22Rv1 (cell line): Measurements from ENCODE around the gene PARD3B.

Experiments used
- CTCF ChIP-seq: fragments of 450-650 bp; IDR thresholded peaks from 2 replicates; pipeline ENCODE4 v1.5.1; 2017; ENCODE audit warnings: mild to moderate bottlenecking
- ZFX ChIP-seq: fragments of 450-650 bp; IDR thresholded peaks from 2 replicates; pipeline ENCODE4 v1.6.1; 2017; ENCODE audit warnings: antibody characterized with exemption, borderline replicate concordance

GRCh38 chr2:205022841-205023240 lies 477.6 kb downstream of the PARD3B start:
- TF ChIP-seq CTCF (no peak), ZFX (no peak)
